Tibial nerve (tissue), 3 donors: ENCODE data around the gene SMO.

Source experiments
- CTCF ChIP-seq, 5 experiments: fragments of 200-600 bp in 3 of 5; fragments of 450-650 bp in 2 of 5; sonication (generic) in 3 of 5; IDR thresholded peaks; one replicate each; pipeline ENCODE4 v1.5.1; 2016 to 2019; ENCODE audit warnings: antibody characterized with exemption in 5 of 5, mild to moderate bottlenecking in 3 of 5, moderate library complexity in 2 of 5
- POLR2A ChIP-seq, 2 donors: fragments of 450-650 bp; IDR thresholded peaks; one replicate each; pipeline ENCODE4 v1.6.1; 2017; ENCODE audit warnings: antibody characterized with exemption in 2 of 2, mild to moderate bottlenecking in 2 of 2, moderate library complexity in 2 of 2

GRCh38 chr7:129170441-129171021 is 17.9 kb upstream of the SMO start:
- TF ChIP-seq CTCF (IDR thresholded peaks at IDR 0.05) = no peak
- no peak for TF ChIP-seq POLR2A (IDR thresholded peaks at IDR 0.05)
